ENCODE data around the gene NFIA. TPM values are rescaled to one million over a fixed set of nuclear protein-coding genes. Genes with fewer than 3 reads are reported as not detected.

Gene NFIA
- total RNA-seq, 2 donors from 2014 or later = 17.3 to 27.3 TPM

GRCh38 chr1:61293986-61294504, 211.7 kb downstream of the NFIA start:
- Mint-ChIP-seq H3K9me3 (peaks cover 5 to 7% of the 10 kb centered on the region in 2 donors), H3K4me3 (no peak overlapping the region), H3K36me3 (ENCODE audit: insufficient read depth in 2 of 2) (peaks cover 7 to 9% of the 10 kb centered on the region in 2 donors), H3K4me1 (ENCODE audit: low read depth) (peaks cover 11% of the 10 kb centered on the region), H3K27ac (peak overlapping the region; percentile 45), H3K27me3 (ENCODE audit: low read depth) (peaks cover 51% of the 10 kb centered on the region)
- ATAC-seq (replicated peaks in 1 of 2) (no peak), DNase-seq (no peak)

GRCh38 chr1:61294930-61295329, 212.6 kb downstream of the NFIA start:
- DNase-seq = no peak
- Mint-ChIP-seq H3K9me3 (peaks cover 5 to 7% of the 10 kb centered on the region in 2 donors), H3K27me3 (ENCODE audit: low read depth) (peaks cover 54% of the 10 kb centered on the region), H3K27ac (no peak overlapping the region), H3K36me3 (ENCODE audit: insufficient read depth in 2 of 2) (peaks cover 8 to 9% of the 10 kb centered on the region in 2 donors), H3K4me3 (no peak overlapping the region), H3K4me1 (ENCODE audit: low read depth) (peaks cover 17% of the 10 kb centered on the region)
- peak in 1 of 2 donors; percentile 75 for ATAC-seq (replicated peaks in 1 of 2)

- DNase-seq = no peak
- no peak overlapping the region for H3K4me3 Mint-ChIP-seq
- H3K27ac Mint-ChIP-seq = no peak overlapping the region
- H3K9me3 Mint-ChIP-seq = peaks cover 5 to 7% of the 10 kb centered on the region in 2 donors
- peaks cover 46% of the 10 kb centered on the region for H3K27me3 Mint-ChIP-seq (ENCODE audit: low read depth)
- no peak for ATAC-seq (replicated peaks in 1 of 2)
- peaks cover 20% of the 10 kb centered on the region for H3K4me1 Mint-ChIP-seq (ENCODE audit: low read depth)
- peaks cover 8 to 9% of the 10 kb centered on the region in 2 donors for H3K36me3 Mint-ChIP-seq (ENCODE audit: insufficient read depth in 2 of 2)
Observed at GRCh38 chr1:61295818-61296537, 213.6 kb downstream of the NFIA start.

- H3K27me3 Mint-ChIP-seq (ENCODE audit: low read depth) = peaks cover 37% of the 10 kb centered on the region
- no peak overlapping the region for H3K27ac Mint-ChIP-seq
- H3K36me3 Mint-ChIP-seq (ENCODE audit: insufficient read depth in 2 of 2) = peaks cover 8 to 9% of the 10 kb centered on the region in 2 donors
- peaks cover 39% of the 10 kb centered on the region for H3K4me1 Mint-ChIP-seq (ENCODE audit: low read depth)
- peaks cover 5 to 7% of the 10 kb centered on the region in 2 donors for H3K9me3 Mint-ChIP-seq
- ATAC-seq (replicated peaks in 1 of 2) = no peak
- DNase-seq = no peak
- H3K4me3 Mint-ChIP-seq = no peak overlapping the region
Observed at GRCh38 chr1:61297887-61298286, 215.5 kb downstream of the NFIA start.

GRCh38 chr1:61299463-61299862, 217.1 kb downstream of the NFIA start:
- ATAC-seq (replicated peaks in 1 of 2) = no peak
- peaks cover 47% of the 10 kb centered on the region for H3K4me1 Mint-ChIP-seq (ENCODE audit: low read depth)

GRCh38 chr1:61300899-61301298, 218.5 kb downstream of the NFIA start:
- peaks cover 47% of the 10 kb centered on the region for H3K4me1 Mint-ChIP-seq (ENCODE audit: low read depth)
- peak overlapping the region; percentile 99 for H3K27ac Mint-ChIP-seq
- peak overlapping the region in 1 of 2 donors; percentile 61 for H3K4me3 Mint-ChIP-seq
- ATAC-seq (replicated peaks in 1 of 2) = no peak
- peaks cover 31% of the 10 kb centered on the region for H3K27me3 Mint-ChIP-seq (ENCODE audit: low read depth)
- H3K36me3 Mint-ChIP-seq (ENCODE audit: insufficient read depth in 2 of 2) = peaks cover 12 to 18% of the 10 kb centered on the region in 2 donors
- H3K9me3 Mint-ChIP-seq = peaks cover 5 to 7% of the 10 kb centered on the region in 2 donors
- no peak for DNase-seq

More at GRCh38 chr1:61299463-61299862, 217.1 kb downstream of the NFIA start:
- peaks cover 5 to 7% of the 10 kb centered on the region in 2 donors for H3K9me3 Mint-ChIP-seq
- no peak for DNase-seq
- no peak overlapping the region for H3K27ac Mint-ChIP-seq
- no peak overlapping the region for H3K4me3 Mint-ChIP-seq
- H3K36me3 Mint-ChIP-seq (ENCODE audit: insufficient read depth in 2 of 2) = peaks cover 8 to 12% of the 10 kb centered on the region in 2 donors
- H3K27me3 Mint-ChIP-seq (ENCODE audit: low read depth) = peaks cover 27% of the 10 kb centered on the region

GRCh38 chr1:61301824-61302657, 219.7 kb downstream of the NFIA start:
- Mint-ChIP-seq H3K36me3 (ENCODE audit: insufficient read depth in 2 of 2) (peaks cover 15 to 20% of the 10 kb centered on the region in 2 donors), H3K4me3 (peak overlapping the region; percentile 59 to 85), H3K9me3 (peaks cover 5 to 7% of the 10 kb centered on the region in 2 donors), H3K27me3 (ENCODE audit: low read depth) (peaks cover 31% of the 10 kb centered on the region), H3K4me1 (ENCODE audit: low read depth) (peaks cover 48% of the 10 kb centered on the region), H3K27ac (peak overlapping the region; percentile 99)
- DNase-seq (peak; percentile 52 to 53), ATAC-seq (replicated peaks in 1 of 2) (peak; percentile 90 to 94)

- DNase-seq (no peak), ATAC-seq (replicated peaks in 1 of 2) (peak in 1 of 2 donors; percentile 81)
- H3K9me3 Mint-ChIP-seq = no peaks in the 10 kb centered on the region
- peaks cover 7 to 11% of the 10 kb centered on the region in 2 donors for H3K36me3 Mint-ChIP-seq (ENCODE audit: insufficient read depth in 2 of 2)
- peaks cover 9% of the 10 kb centered on the region for H3K27me3 Mint-ChIP-seq (ENCODE audit: low read depth)
- H3K4me1 Mint-ChIP-seq (ENCODE audit: low read depth) = peaks cover 31% of the 10 kb centered on the region
- peak overlapping the region in 1 of 2 donors; percentile 28 for H3K4me3 Mint-ChIP-seq
- peak overlapping the region; percentile 86 for H3K27ac Mint-ChIP-seq
Observed at GRCh38 chr1:61307422-61308142, 225.2 kb downstream of the NFIA start.

GRCh38 chr1:61310057-61310456, 227.7 kb downstream of the NFIA start:
- H3K27ac Mint-ChIP-seq = no peak overlapping the region
- no peak overlapping the region for H3K4me3 Mint-ChIP-seq
- peaks cover 26% of the 10 kb centered on the region for H3K4me1 Mint-ChIP-seq (ENCODE audit: low read depth)
- ATAC-seq (replicated peaks in 1 of 2) = no peak
- DNase-seq = no peak
- H3K36me3 Mint-ChIP-seq (ENCODE audit: insufficient read depth in 2 of 2) = peaks cover 13 to 16% of the 10 kb centered on the region in 2 donors
- H3K9me3 Mint-ChIP-seq = peaks cover 0 to 3% of the 10 kb centered on the region in 2 donors
- H3K27me3 Mint-ChIP-seq (ENCODE audit: low read depth) = no peaks in the 10 kb centered on the region

- peaks cover 12 to 15% of the 10 kb centered on the region in 2 donors for H3K36me3 Mint-ChIP-seq (ENCODE audit: insufficient read depth in 2 of 2)
- H3K9me3 Mint-ChIP-seq = peaks cover 0 to 3% of the 10 kb centered on the region in 2 donors
- H3K4me3 Mint-ChIP-seq = no peak overlapping the region
- H3K27me3 Mint-ChIP-seq (ENCODE audit: low read depth) = peaks cover 4% of the 10 kb centered on the region
- H3K27ac Mint-ChIP-seq = peak overlapping the region; percentile 29
- no peak for DNase-seq
- peaks cover 26% of the 10 kb centered on the region for H3K4me1 Mint-ChIP-seq (ENCODE audit: low read depth)
- ATAC-seq (replicated peaks in 1 of 2) = no peak
Observed at GRCh38 chr1:61310538-61310937, 228.2 kb downstream of the NFIA start.

- H3K4me3 Mint-ChIP-seq = no peak overlapping the region
Observed at GRCh38 chr1:61313906-61314422, 231.6 kb downstream of the NFIA start.

GRCh38 chr1:61315011-61315410, 232.7 kb downstream of the NFIA start:
- DNase-seq (no peak), ATAC-seq (replicated peaks in 1 of 2) (no peak)
- Mint-ChIP-seq H3K36me3 (ENCODE audit: insufficient read depth in 2 of 2) (peaks cover 12 to 15% of the 10 kb centered on the region in 2 donors), H3K27ac (peak overlapping the region; percentile 62), H3K27me3 (ENCODE audit: low read depth) (peaks cover 16% of the 10 kb centered on the region), H3K9me3 (peaks cover 0 to 3% of the 10 kb centered on the region in 2 donors), H3K4me1 (ENCODE audit: low read depth) (peaks cover 28% of the 10 kb centered on the region), H3K4me3 (no peak overlapping the region)

More at GRCh38 chr1:61313906-61314422, 231.6 kb downstream of the NFIA start:
- peaks cover 9 to 12% of the 10 kb centered on the region in 2 donors for H3K36me3 Mint-ChIP-seq (ENCODE audit: insufficient read depth in 2 of 2)
- H3K27ac Mint-ChIP-seq = no peak overlapping the region
- H3K4me1 Mint-ChIP-seq (ENCODE audit: low read depth) = peaks cover 23% of the 10 kb centered on the region
- no peak for DNase-seq
- ATAC-seq (replicated peaks in 1 of 2) = no peak
- H3K27me3 Mint-ChIP-seq (ENCODE audit: low read depth) = peaks cover 16% of the 10 kb centered on the region
- H3K9me3 Mint-ChIP-seq = peaks cover 0 to 3% of the 10 kb centered on the region in 2 donors
